Left renal pelvis (tissue), 4 donors: ENCODE measurements around the gene ZBTB8A. TPM values are rescaled to one million over a fixed set of nuclear protein-coding genes. Genes with fewer than 3 reads are reported as not detected.

ENCODE experiments used
- DNase-seq, 4 donors: peaks; one replicate each; pipeline ENCODE4 v3.0.0-alpha.2; 2013; ENCODE audit warnings: low read depth in 4 of 4, low spot score in 3 of 4
- polyA plus RNA-seq, 4 donors: library from polyadenylated mRNA; unstranded; fragments of 120-200 nt; gene quantifications; one replicate each; pipeline ENCODE4 v1.2.1, GENCODE V29; 2013; ENCODE audit not compliant: insufficient read length in 4 of 4

ZBTB8A gene
- polyA plus RNA-seq, 4 donors = 16.5 to 21.8 (median 19.5) TPM

DNA sequence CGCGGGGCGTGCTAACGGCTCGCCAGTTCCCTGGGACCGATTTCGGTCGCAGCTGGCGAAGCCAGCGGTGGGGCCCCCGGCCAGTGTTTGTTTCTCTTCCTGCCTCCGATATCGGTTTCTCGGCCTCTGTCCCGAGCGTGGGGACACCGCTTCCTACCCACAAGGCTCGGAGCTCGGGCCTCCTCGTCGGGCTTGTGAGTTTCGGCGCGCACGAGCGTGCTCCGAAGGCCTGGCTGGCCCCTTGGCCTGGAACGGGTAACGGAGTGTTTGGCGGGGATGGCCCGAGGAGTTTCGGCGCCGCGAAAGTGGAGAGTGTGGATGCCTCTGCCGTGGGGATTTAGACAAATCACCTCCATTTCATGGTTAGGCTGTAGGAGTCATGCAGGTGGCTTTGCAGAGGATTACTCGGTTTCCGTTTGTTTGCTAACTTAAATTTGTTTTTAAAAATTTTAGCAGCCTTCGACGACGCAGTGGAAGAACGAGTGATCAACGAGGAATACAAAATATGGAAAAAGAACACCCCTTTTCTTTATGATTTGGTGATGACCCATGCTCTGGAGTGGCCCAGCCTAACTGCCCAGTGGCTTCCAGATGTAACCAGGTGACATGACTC, 112.3 kb downstream of the ZBTB8A start:
- no peak for DNase-seq

- no peak for DNase-seq
Observed at GRCh38 chr1:32652244-32652962, 113.2 kb downstream of the ZBTB8A start.

Other genes starting within 250 kb of the ZBTB8A start
- gene HDAC1, start 247.3 kb upstream of the ZBTB8A start, polyA plus RNA-seq = 100 to 1,000 TPM in 3 of 4 donors, 10 to 100 TPM in 1; 77.5 to 201 (median 189) TPM
- gene MARCKSL1, start 203.2 kb upstream of the ZBTB8A start, polyA plus RNA-seq = 100 to 1,000 TPM; 388 to 468 (median 433) TPM
- gene FAM229A, start 176.9 kb upstream of the ZBTB8A start, polyA plus RNA-seq = 10 to 100 TPM in 1 of 4 donors, 1 to 10 TPM in 3; 2.5 to 11.8 (median 4.9) TPM
- gene TSSK3, start 176.9 kb upstream of the ZBTB8A start, polyA plus RNA-seq = 1 to 10 TPM; 1.5 to 6.2 (median 2.6) TPM
- gene BSDC1, start 145.0 kb upstream of the ZBTB8A start, polyA plus RNA-seq = 10 to 100 TPM; 57.3 to 65.8 (median 60.2) TPM
- 1 to 10 TPM in 3 of 4 donors, under 1 TPM in 1; 0.34 to 2.0 (median 1.2) TPM for gene ZBTB8B, start 74.4 kb upstream of the ZBTB8A start, polyA plus RNA-seq
- 10 to 100 TPM; 22.2 to 42.0 (median 37.4) TPM for gene ZBTB8OS, start 111.1 kb downstream of the ZBTB8A start, polyA plus RNA-seq
- 100 to 1,000 TPM; 231 to 380 (median 338) TPM for gene RBBP4, start 111.8 kb downstream of the ZBTB8A start, polyA plus RNA-seq
- gene SYNC, start 163.3 kb downstream of the ZBTB8A start, polyA plus RNA-seq = 1 to 10 TPM; 1.6 to 6.2 (median 2.2) TPM